Common myeloid progenitor, CD34-positive (primary cell): Measurements from ENCODE around the gene PHF10.

Source experiments
- CTCF ChIA-PET: fragments of 350-600 bp; sonication (Branson Sonifier 250); formaldehyde crosslinking; loops from one replicate; lab custom pipeline; 2021; ENCODE audit warnings: antibody characterized with exemption; lab: Charles Lee
- POLR2A ChIA-PET: fragments of 350-600 bp; sonication (Branson Sonifier 250); formaldehyde crosslinking; loops from one replicate; lab custom pipeline; 2021; ENCODE audit warnings: antibody characterized with exemption; lab: Charles Lee
- DNase-seq, 3 donors: peaks; one replicate each; pipeline versions ENCODE4 v3.0.0 to v3.0.0-alpha.2; 2013
- H3K27ac ChIP-seq, 2 experiments: 1 replicate in 1 of 2; 2 replicates in 1 of 2; pipeline ENCODE4 v1.7.0; 2013; ENCODE audit warnings: inconsistent platforms in 2 of 2, low read length in 2 of 2, mild to moderate bottlenecking in 2 of 2, low read depth in 1 of 2, moderate library complexity in 1 of 2; ENCODE audit not compliant: severe bottlenecking in 2 of 2, insufficient read depth in 1 of 2, poor library complexity in 1 of 2
- H3K27me3 ChIP-seq, 5 experiments: replicated peaks in 2 of 5; 1 replicate in 3 of 5; 2 replicates in 2 of 5; pipeline versions ENCODE4 v1.6.1 to v1.7.0; 2013; ENCODE audit warnings: low read length in 4 of 5, mild to moderate bottlenecking in 2 of 5, moderate library complexity in 2 of 5, inconsistent platforms in 1 of 5; ENCODE audit not compliant: insufficient read depth in 5 of 5, control insufficient read depth in 4 of 5
- H3K36me3 ChIP-seq, 4 experiments: 1 replicate in 2 of 4; 2 replicates in 2 of 4; pipeline versions ENCODE4 v1.6.1 to v1.7.0; 2013; ENCODE audit warnings: low read length in 3 of 4, control low read depth in 1 of 4, mild to moderate bottlenecking in 1 of 4; ENCODE audit not compliant: control insufficient read depth in 4 of 4, insufficient read depth in 4 of 4
- H3K4me1 ChIP-seq, 4 experiments: 1 replicate in 3 of 4; 2 replicates in 1 of 4; pipeline versions ENCODE4 v1.6.1 to v1.7.1; 2013; ENCODE audit warnings: low read length in 3 of 4, mild to moderate bottlenecking in 3 of 4, control low read depth in 1 of 4, inconsistent platforms in 1 of 4, moderate library complexity in 1 of 4; ENCODE audit not compliant: control insufficient read depth in 4 of 4, insufficient read depth in 4 of 4; ENCODE audit errors: control extremely low read depth in 1 of 4
- H3K4me3 ChIP-seq, 7 experiments: 1 replicate in 4 of 7; 2 replicates in 3 of 7; pipeline versions ENCODE4 v1.5.1 to v1.7.0; 2013; ENCODE audit warnings: mild to moderate bottlenecking in 7 of 7, low read length in 6 of 7, moderate library complexity in 6 of 7, inconsistent platforms in 2 of 7, low read depth in 2 of 7, control low read depth in 1 of 7; ENCODE audit not compliant: insufficient read depth in 4 of 7, control insufficient read depth in 1 of 7; ENCODE audit errors: extremely low read depth in 1 of 7
- H3K9me3 ChIP-seq, 5 experiments: 1 replicate in 4 of 5; 2 replicates in 1 of 5; pipeline versions ENCODE4 v1.6.1 to v1.7.1; 2013; ENCODE audit warnings: low read length in 4 of 5, mild to moderate bottlenecking in 2 of 5, inconsistent platforms in 1 of 5, low read depth in 1 of 5, moderate library complexity in 1 of 5; ENCODE audit not compliant: control insufficient read depth in 4 of 5, insufficient read depth in 2 of 5; ENCODE audit errors: control extremely low read depth in 1 of 5
- WGBS: methylation state at CpG from one replicate; pipeline ENCODE4 v1.1.5; 2013; ENCODE audit not compliant: insufficient coverage; 5-methylcytosine and 5-hydroxymethylcytosine counted together

PHF10 gene

DNA sequence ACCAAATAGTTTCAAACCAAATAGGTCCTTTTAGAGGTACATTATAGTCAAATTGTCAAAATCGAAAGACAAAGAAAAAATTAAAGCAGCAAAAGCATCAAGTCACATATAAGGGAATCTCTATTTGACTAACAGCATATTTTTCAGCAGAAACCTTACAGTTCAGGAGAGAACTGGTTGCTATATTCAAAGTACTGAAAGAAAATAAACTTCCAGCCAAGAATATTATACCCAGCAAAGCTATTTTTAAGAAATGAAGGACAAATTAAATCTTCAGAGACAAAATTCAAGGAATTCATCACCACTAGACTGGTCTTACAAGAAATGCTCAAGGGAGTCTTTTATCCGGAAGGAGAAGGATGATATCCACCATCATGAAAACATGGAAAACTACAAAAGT is 38.4 kb downstream of the PHF10 start:
- H3K36me3 ChIP-seq = peaks cover 10 to 85% (median 50%) of the 10 kb centered on the region in 4 experiments
- no peaks in the 10 kb centered on the region for H3K27me3 ChIP-seq
- peaks cover 7 to 84% (median 35%) of the 10 kb centered on the region in 5 experiments for H3K9me3 ChIP-seq
- POLR2A ChIA-PET = no interaction called here
- no peak overlapping the region for H3K27ac ChIP-seq
- H3K4me3 ChIP-seq = no peak overlapping the region
- no peaks in the 10 kb centered on the region for H3K4me1 ChIP-seq
- peak in 1 of 3 donors; percentile 13 for DNase-seq
- WGBS = no CpG with 5 or more reads among the region's 2 CpGs
- CTCF ChIA-PET = no interaction called here

DNA sequence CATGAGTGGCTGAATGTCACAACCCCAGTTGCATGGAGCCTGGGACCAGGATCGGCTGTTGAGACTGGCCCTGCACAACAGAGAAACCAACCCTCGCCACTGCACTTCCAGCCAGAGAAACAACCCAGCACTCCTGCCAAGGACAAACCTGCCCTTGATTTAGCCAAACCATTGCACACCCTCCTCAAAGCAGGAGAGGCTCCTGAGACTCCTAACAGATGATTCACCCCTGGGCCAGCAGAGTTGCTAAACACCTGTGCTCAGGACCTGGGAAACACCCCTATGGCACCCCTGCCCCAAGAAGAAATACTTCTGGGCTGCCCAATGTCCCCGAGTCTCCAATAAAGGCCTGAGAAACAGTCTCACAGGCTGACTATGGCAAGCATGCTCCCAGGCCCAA is 40.2 kb downstream of the PHF10 start:
- H3K4me3 ChIP-seq = no peak overlapping the region
- H3K36me3 ChIP-seq = peaks cover 12 to 78% (median 46%) of the 10 kb centered on the region in 4 experiments
- DNase-seq = no peak
- H3K27me3 ChIP-seq = no peaks in the 10 kb centered on the region
- no peaks in the 10 kb centered on the region for H3K4me1 ChIP-seq
- H3K27ac ChIP-seq = no peak overlapping the region
- ChIA-PET POLR2A (no interaction called here), CTCF (no interaction called here)
- 96% methylated on average over 3 of the region's 3 CpGs for WGBS
- H3K9me3 ChIP-seq = peaks cover 5 to 72% (median 28%) of the 10 kb centered on the region in 5 experiments

DNA sequence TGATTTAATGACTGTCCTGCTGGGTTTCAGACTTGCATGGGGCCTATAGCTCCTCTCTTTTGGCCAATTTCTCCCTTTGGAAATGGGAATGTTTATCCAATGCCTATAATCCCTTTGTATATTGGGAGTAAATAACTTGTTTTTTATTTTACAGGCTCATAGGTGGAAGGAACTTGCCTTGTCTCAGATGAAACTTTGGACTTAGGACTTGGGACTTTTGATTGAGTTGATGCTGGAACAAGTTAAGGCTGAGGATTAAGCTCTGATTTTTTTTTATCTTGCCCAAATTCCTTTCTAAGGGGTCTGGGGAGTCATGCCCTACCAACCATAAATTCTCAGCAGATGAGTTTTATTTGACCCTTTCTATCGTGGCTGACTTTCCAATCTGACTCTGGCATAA is 46.0 kb downstream of the PHF10 start:
- WGBS = 90% methylated on average over 1 of the region's 1 CpG
- peaks cover 7 to 53% (median 23%) of the 10 kb centered on the region in 4 experiments for H3K36me3 ChIP-seq
- POLR2A ChIA-PET = no interaction called here
- H3K4me1 ChIP-seq = no peaks in the 10 kb centered on the region
- H3K9me3 ChIP-seq = peaks cover 0 to 22% (median 10%) of the 10 kb centered on the region in 5 experiments
- CTCF ChIA-PET = no interaction called here
- no peak for DNase-seq
- H3K27ac ChIP-seq = no peak overlapping the region
- no peak overlapping the region for H3K4me3 ChIP-seq
- no peaks in the 10 kb centered on the region for H3K27me3 ChIP-seq

DNA sequence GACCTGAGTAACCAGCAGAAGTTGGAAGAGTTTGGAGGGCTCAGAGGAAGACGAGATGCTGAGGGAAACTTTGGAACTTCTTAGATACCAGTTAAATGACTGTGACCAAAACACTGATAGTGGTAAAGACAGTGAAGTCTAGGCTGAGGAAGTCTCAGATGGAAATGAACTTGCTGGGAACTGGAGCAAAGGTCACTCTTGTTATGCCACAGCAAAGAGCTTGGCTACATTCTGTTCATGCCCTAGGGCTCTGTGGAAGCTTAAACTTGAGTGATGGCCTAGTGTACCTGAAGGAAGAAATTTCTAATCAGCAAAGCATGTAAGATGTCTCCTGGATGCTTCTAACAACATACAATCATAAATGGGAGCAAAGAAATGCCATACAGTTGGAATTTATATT is 47.2 kb downstream of the PHF10 start:
- ChIA-PET POLR2A (no interaction called here), CTCF (interaction anchor here (0.8 kb wide), 1 partner anchor 12 kb away, joined by 4 read pairs; no protein-coding TSS in a partner anchor)
- Histone ChIP-seq H3K4me3 (no peak overlapping the region), H3K9me3 (peaks cover 0 to 15% (median 7%) of the 10 kb centered on the region in 5 experiments), H3K4me1 (no peaks in the 10 kb centered on the region), H3K27ac (no peak overlapping the region), H3K36me3 (peaks cover 7 to 42% (median 22%) of the 10 kb centered on the region in 4 experiments), H3K27me3 (no peaks in the 10 kb centered on the region)
- no peak for DNase-seq
- WGBS = 100% methylated on average over 1 of the region's 1 CpG

DNA sequence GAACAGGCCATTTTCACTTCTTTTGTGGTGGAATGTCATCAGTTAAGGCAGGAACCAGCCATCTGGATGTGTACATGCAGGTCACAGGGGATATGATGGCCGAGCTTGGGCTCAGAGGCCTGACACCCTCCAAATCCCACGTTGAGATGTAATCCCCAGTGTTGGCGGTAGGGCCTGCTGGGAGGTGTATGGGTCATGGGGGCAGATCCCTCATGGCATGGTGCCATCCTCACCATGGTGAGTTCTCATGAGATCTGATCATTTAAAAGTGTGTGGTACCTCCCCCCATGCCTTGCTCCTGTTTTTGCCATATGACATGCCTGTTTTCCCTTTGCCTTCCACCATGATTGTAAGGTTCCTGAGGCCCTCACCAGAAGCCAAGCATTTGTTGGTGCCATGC is 49.3 kb downstream of the PHF10 start:
- WGBS = 100% methylated on average over 3 of the region's 3 CpGs
- H3K36me3 ChIP-seq = peaks cover 0 to 39% (median 18%) of the 10 kb centered on the region in 4 experiments
- no peaks in the 10 kb centered on the region for H3K9me3 ChIP-seq
- DNase-seq = no peak
- no peak overlapping the region for H3K27ac ChIP-seq
- peaks cover 0 to 7% (median 3%) of the 10 kb centered on the region in 4 experiments for H3K4me1 ChIP-seq
- H3K4me3 ChIP-seq = no peak overlapping the region
- no peaks in the 10 kb centered on the region for H3K27me3 ChIP-seq
- ChIA-PET POLR2A (no interaction called here), CTCF (no interaction called here)

DNA sequence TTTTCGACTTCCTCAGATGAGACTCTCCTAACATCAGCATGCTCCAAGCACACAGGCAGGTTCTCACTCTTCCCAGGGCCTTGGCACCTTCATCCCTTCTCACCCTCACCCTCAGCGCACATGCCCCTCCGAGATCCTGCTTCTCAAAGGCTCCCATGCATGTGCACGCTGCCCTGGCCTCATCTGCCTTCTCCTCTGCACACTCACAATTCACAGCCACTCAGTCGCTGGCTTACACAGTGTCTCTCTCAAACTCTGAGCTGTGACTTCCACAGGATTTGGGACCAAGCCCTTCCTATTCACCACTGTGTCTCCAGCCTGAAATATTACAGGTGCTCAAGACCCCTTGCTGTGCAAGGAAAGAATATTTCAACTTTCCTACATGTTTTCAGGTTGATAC is 52.7 kb downstream of the PHF10 start:
- ChIA-PET POLR2A (interaction anchor here (0.6 kb wide), 1 partner anchor 83 kb away, joined by 3 read pairs; no protein-coding TSS in a partner anchor), CTCF (no interaction called here)
- Histone ChIP-seq H3K36me3 (peaks cover 0 to 39% (median 32%) of the 10 kb centered on the region in 4 experiments), H3K9me3 (no peaks in the 10 kb centered on the region), H3K27ac (no peak overlapping the region), H3K4me1 (peaks cover 0 to 15% (median 7%) of the 10 kb centered on the region in 4 experiments), H3K4me3 (no peak overlapping the region), H3K27me3 (no peaks in the 10 kb centered on the region)
- DNase-seq = no peak
- 90% methylated on average over 5 of the region's 5 CpGs for WGBS

DNA sequence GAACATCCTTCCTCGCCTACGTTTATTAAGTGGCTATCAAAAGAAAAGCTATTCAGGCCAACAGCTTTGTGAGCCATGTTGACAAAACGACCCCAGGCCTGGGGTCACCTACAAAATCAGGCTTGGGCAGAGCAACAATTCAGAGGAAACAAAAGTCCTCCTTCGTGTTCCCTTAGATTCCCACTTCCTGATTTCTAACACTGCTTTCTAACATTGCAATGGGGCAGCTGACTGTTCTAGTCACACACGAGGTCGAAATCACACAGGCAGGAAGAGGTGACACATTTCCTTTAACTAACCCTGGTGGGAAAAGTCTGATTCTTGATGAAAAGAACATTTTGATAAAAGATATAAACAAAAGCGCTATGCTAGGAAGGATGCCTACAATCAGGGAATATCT is 54.4 kb downstream of the PHF10 start:
- CTCF ChIA-PET = no interaction called here
- peak; percentile 29 to 56 (median 44) for DNase-seq
- Histone ChIP-seq H3K27me3 (no peaks in the 10 kb centered on the region), H3K36me3 (peaks cover 3 to 47% (median 37%) of the 10 kb centered on the region in 4 experiments), H3K4me1 (peaks cover 0 to 15% (median 7%) of the 10 kb centered on the region in 4 experiments), H3K9me3 (no peaks in the 10 kb centered on the region), H3K27ac (no peak overlapping the region), H3K4me3 (no peak overlapping the region)
- 27% methylated on average over 6 of the region's 7 CpGs for WGBS
- POLR2A ChIA-PET = no interaction called here
